K562 (cell line): Measurements from ENCODE around the gene LDLR. TPM values are rescaled to one million over a fixed set of nuclear protein-coding genes. Genes with fewer than 3 reads are reported as not detected.

Source experiments
- HMG20A ChIP-seq: fragments of 450-650 bp; formaldehyde crosslinking; conservative IDR thresholded peaks from 2 replicates; pipeline ENCODE4 v1.4.0; 2020; ENCODE audit warnings: mild to moderate bottlenecking, mixed read lengths
- MNT ChIP-seq, 2 experiments: fragments of 450-650 bp; conservative IDR thresholded peaks; 2 replicates each; pipeline ENCODE4 v1.6.1; 2017; ENCODE audit warnings: mild to moderate bottlenecking in 2 of 2, moderate library complexity in 2 of 2
- MYC ChIP-seq, 2 experiments: fragments of 250-450 bp in 1 of 2; sonication (Bioruptor Pico) in 1 of 2; IDR thresholded peaks; 2 replicates each; pipeline versions ENCODE4 v1.5.1 to v1.6.1; 2012 to 2021; ENCODE audit warnings: low read depth in 2 of 2, borderline replicate concordance in 1 of 2, improper control_type of control experiment in 1 of 2, low read length in 1 of 2, mild to moderate bottlenecking in 1 of 2, moderate library complexity in 1 of 2
- PBX2 ChIP-seq, 2 experiments: IDR thresholded peaks in 1 of 2; conservative IDR thresholded peaks in 1 of 2; 2 replicates each; pipeline ENCODE4 v1.6.1; 2016; ENCODE audit warnings: low read depth in 2 of 2, mild to moderate bottlenecking in 1 of 2, missing compliant biosample characterization in 1 of 2, missing genetic modification characterization in 1 of 2, moderate library complexity in 1 of 2
- PTTG1 ChIP-seq: fragments of 450-650 bp; IDR thresholded peaks from 2 replicates; pipeline ENCODE4 v1.6.1; 2016; ENCODE audit warnings: low read depth, mild to moderate bottlenecking, missing genetic modification characterization, missing compliant biosample characterization
- SETDB1 ChIP-seq: IDR thresholded peaks from one replicate; pipeline ENCODE4 v1.6.1; 2012; ENCODE audit warnings: low read length, control low read depth, inconsistent platforms
- SREBF2 ChIP-seq: sonication (generic); formaldehyde crosslinking; IDR thresholded peaks from 2 replicates; pipeline ENCODE4 v1.4.0; 2020; ENCODE audit warnings: mild to moderate bottlenecking, missing genetic modification reagents
- TAF15 ChIP-seq: fragments of 200-400 bp; formaldehyde crosslinking; IDR thresholded peaks from 2 replicates; pipeline ENCODE4 v1.6.1; 2017; ENCODE audit warnings: mild to moderate bottlenecking, low read depth, low read length, moderate library complexity
- TEAD4 ChIP-seq, 2 experiments: sonication (generic) in 1 of 2; formaldehyde crosslinking in 1 of 2; IDR thresholded peaks; 2 replicates each; pipeline versions ENCODE4 v1.6.1 to v1.8.0; 2012 to 2022; ENCODE audit warnings: borderline replicate concordance in 1 of 2, inconsistent platforms in 1 of 2, low read length in 1 of 2, mild to moderate bottlenecking in 1 of 2, missing genetic modification reagents in 1 of 2
- ZBTB40 ChIP-seq, 2 experiments: fragments of 450-650 bp in 1 of 2; sonication (generic) in 1 of 2; formaldehyde crosslinking in 1 of 2; IDR thresholded peaks; 2 replicates each; pipeline versions ENCODE4 v1.7.1 to v1.9.0; 2016 to 2022; ENCODE audit warnings: inconsistent platforms in 1 of 2, mild to moderate bottlenecking in 1 of 2, missing genetic modification reagents in 1 of 2
- ZNF165 ChIP-seq: fragments of 250-450 bp; sonication (Bioruptor Pico); IDR thresholded peaks from 2 replicates; pipeline ENCODE4 v1.4.0; 2020; ENCODE audit warnings: borderline replicate concordance
- polyA plus RNA-seq, 8 experiments: library from polyadenylated mRNA; depleted of rRNA in 4 of 8; stranded (reverse) in 5 of 8; unstranded in 3 of 8; fragments of >200 nt; fragmentation: Nextera tagmentation in 2 of 8; fragmentation: Illumina TruSeq in 1 of 8; extraction: Ambion mirVana in 2 of 8; extraction: Trizol in 1 of 8; gene quantifications; 2 replicates each; pipeline versions ENCODE4 v1.2.1 to v1.2.3, GENCODE V29; 2011 to 2014; ENCODE audit warnings: inconsistent platforms in 1 of 8, missing spikeins in 1 of 8
- total RNA-seq, 7 experiments: library from RNA; depleted of rRNA in 6 of 7; stranded (reverse); fragments of >200 nt in 6 of 7; fragmentation: Illumina TruSeq in 2 of 7; extraction: Trizol in 2 of 7; gene quantifications; 2 replicates each; pipeline versions ENCODE4 v1.2.1 to v1.2.3, GENCODE V29; 2011 to 2021; ENCODE audit warnings: low replicate concordance in 1 of 7

The LDLR gene
- total and polyA plus RNA-seq, 9 of the 15 experiments (the other 6 are each of a cell fraction or from before 2014, with no cell fraction given) = 19.9 to 114 (median 56.3) TPM

GRCh38 chr19:11155373-11156120, 66.3 kb downstream of the LDLR start, which contains the start of gene SPC24 (continued):
- no peak for TF ChIP-seq SETDB1
- TF ChIP-seq SREBF2 (CRISPR knock-in tag) = no peak
- TF ChIP-seq HMG20A (CRISPR knock-in tag) = no peak
- peak; percentile 70; the same call in 1 of the 2 replicates for TF ChIP-seq MYC (IDR thresholded peaks at IDR 0.05; ENCODE audit: low read depth, low read length)
- TF ChIP-seq MYC (CRISPR knock-in tag; IDR thresholded peaks at IDR 0.05; ENCODE audit: borderline replicate concordance, low read depth) = no peak
- no peak for TF ChIP-seq TEAD4 (IDR thresholded peaks at IDR 0.05; ENCODE audit: low read length)
- peak; percentile 44; the same call in 1 of the 2 replicates for TF ChIP-seq TEAD4 (CRISPR knock-in tag; IDR thresholded peaks at IDR 0.05; ENCODE audit: borderline replicate concordance)
- TF ChIP-seq ZNF165 = no peak
- TF ChIP-seq ZBTB40 (IDR thresholded peaks at IDR 0.05) = peak; percentile 39
- TF ChIP-seq ZBTB40 (CRISPR knock-in tag; IDR thresholded peaks at IDR 0.05) = no peak
- TF ChIP-seq PTTG1 (tag) = no peak
- TF ChIP-seq PBX2 (CRISPR knock-in tag; IDR thresholded peaks at IDR 0.05; ENCODE audit: low read depth) = peak; percentile 96
- peak; percentile 99 for TF ChIP-seq PBX2 (tag; conservative IDR thresholded peaks at IDR 0.05; ENCODE audit: low read depth)
- no peak for TF ChIP-seq TAF15
- peak in 1 of 2 experiments; percentile 73; a peak in 2 of 4 replicates for TF ChIP-seq MNT (conservative IDR thresholded peaks at IDR 0.05)
